ENCODE measurements around the gene CAMTA1. TPM values are rescaled to one million over a fixed set of nuclear protein-coding genes. Genes with fewer than 3 reads are reported as not detected.
"Not testable (repeated sequence)": the region's sequence is repeated elsewhere in the genome, so short reads cannot be mapped to it uniquely, and the experiment has no call there.

The CAMTA1 gene
- total RNA-seq, 5 donors from 2014 or later (not counting 1 experiment from before 2014, with no cell fraction given) = 29.7 to 37.4 (median 34.6) TPM

DNA sequence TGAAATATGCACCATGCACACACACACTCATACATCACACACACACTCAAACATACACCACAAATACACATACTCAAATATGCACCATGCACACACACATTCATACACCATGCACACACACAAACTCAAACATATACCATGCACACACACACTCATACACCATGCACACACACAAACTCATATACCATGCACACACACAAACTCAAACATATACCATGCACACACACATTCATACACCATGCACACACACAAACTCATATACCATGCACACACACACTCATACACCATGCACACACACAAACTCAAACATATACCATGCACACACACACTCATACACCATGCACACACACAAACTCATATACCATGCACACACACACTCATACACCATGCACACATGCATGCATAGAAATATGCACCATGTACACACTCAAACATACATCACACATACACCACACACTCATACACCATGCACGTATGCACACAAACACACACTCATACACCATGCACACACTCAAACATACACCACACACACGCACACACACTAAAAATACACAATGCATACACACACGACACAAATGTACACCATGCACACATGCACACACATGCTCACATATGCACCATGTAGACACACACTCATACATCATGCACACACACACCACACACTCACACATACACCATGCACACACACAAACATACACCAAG is 362.5 kb downstream of the CAMTA1 start:
- H3K4me1 ChIP-seq (ENCODE audit: control insufficient read depth in 1 of 2, extremely low read depth in 1 of 2, insufficient read depth in 2 of 2, low read length in 2 of 2); DNase-seq; H3K36me3 ChIP-seq (ENCODE audit: control insufficient read depth in 2 of 2, extremely low read depth in 1 of 2, insufficient read depth in 1 of 2, low read length in 1 of 2); H3K4me1 Mint-ChIP-seq; POLR2A ChIA-PET; ATAC-seq (replicated peaks in 1 of 4); H3K27ac Mint-ChIP-seq; H3K36me3 Mint-ChIP-seq; H3K27me3 Mint-ChIP-seq; H3K4me3 Mint-ChIP-seq; H3K27ac ChIP-seq (ENCODE audit: low read length); H3K4me3 ChIP-seq (ENCODE audit: control insufficient read depth in 1 of 2, extremely low read depth in 1 of 2, low read length in 1 of 2); H3K9me3 ChIP-seq; H3K9me3 Mint-ChIP-seq; CTCF ChIA-PET: not testable (repeated sequence)
- peaks cover 0 to 31% of the 10 kb centered on the region in 2 experiments for H3K27me3 ChIP-seq (replicated peaks in 1 of 2; ENCODE audit: control insufficient read depth in 2 of 2, extremely low read depth in 1 of 2, insufficient read depth in 2 of 2, low read length in 1 of 2)
- WGBS (ENCODE audit: insufficient coverage) = 89% methylated on average over 3 of the region's 3 CpGs

DNA sequence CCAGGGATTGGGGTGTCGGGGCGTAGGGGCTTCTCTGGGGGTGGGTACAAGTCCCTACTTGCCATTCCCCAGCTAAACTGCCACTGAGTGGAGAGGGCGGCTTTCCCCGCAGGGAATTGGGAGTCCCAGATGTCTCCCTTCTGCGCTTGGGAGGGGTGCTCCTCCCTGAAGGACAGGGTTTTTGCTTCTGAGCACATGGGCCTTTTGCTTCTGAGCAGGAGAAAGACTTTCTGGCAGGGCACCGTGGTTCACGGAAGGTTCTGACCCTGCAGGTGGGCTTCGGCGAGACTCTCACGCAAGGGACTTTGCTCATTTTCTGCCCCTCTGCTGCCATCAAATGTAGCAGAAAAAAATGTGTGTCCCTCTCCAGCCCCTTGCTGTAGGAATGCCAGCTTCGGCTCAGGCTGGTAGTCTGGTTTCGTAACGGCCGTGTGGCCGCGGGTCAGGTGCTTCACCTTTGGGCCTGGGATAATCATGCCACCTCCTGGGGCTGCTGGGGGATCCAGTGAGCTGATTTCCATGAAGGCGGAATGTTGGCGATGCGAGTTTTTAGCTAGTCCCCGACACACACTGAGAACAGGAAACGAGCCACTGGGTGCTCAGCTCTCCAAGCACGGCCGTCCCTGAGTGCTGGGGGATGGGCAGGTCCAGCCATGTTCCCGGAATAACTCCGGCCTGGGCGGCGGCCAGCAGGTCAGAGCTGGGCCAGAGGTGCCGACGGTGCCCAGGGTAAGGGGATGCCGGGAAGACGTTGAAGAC is 364.0 kb downstream of the CAMTA1 start:
- Histone ChIP-seq H3K9me3 (no peaks in the 10 kb centered on the region), H3K4me1 (ENCODE audit: control insufficient read depth in 1 of 2, extremely low read depth in 1 of 2, insufficient read depth in 2 of 2, low read length in 2 of 2) (no peaks in the 10 kb centered on the region), H3K27me3 (replicated peaks in 1 of 2; ENCODE audit: control insufficient read depth in 2 of 2, extremely low read depth in 1 of 2, insufficient read depth in 2 of 2, low read length in 1 of 2) (peaks cover 0 to 37% of the 10 kb centered on the region in 2 experiments), H3K27ac (ENCODE audit: low read length) (no peak overlapping the region), H3K36me3 (ENCODE audit: control insufficient read depth in 2 of 2, extremely low read depth in 1 of 2, insufficient read depth in 1 of 2, low read length in 1 of 2) (no peaks in the 10 kb centered on the region), H3K4me3 (ENCODE audit: control insufficient read depth in 1 of 2, extremely low read depth in 1 of 2, low read length in 1 of 2) (no peak overlapping the region)
- no peaks in the 10 kb centered on the region for H3K9me3 Mint-ChIP-seq
- no peak overlapping the region for H3K4me3 Mint-ChIP-seq
- CTCF ChIA-PET = interaction anchor here in 1 of 2 donors (0.5 kb wide), 1 partner anchor 1473 kb away, joined by 5 read pairs; no protein-coding TSS in a partner anchor
- 65% methylated on average over 28 of the region's 31 CpGs for WGBS (ENCODE audit: insufficient coverage)
- POLR2A ChIA-PET = interaction anchor here in 1 of 2 donors (0.5 kb wide), 1 partner anchor 170 kb away, joined by 3 read pairs; no protein-coding TSS in a partner anchor
- H3K4me1 Mint-ChIP-seq = no peaks in the 10 kb centered on the region
- no peak overlapping the region for H3K27ac Mint-ChIP-seq
- H3K27me3 Mint-ChIP-seq = peaks cover 4 to 8% of the 10 kb centered on the region in 2 donors
- no peaks in the 10 kb centered on the region for H3K36me3 Mint-ChIP-seq
- no peak for ATAC-seq (replicated peaks in 1 of 4)
- no peak for DNase-seq

DNA sequence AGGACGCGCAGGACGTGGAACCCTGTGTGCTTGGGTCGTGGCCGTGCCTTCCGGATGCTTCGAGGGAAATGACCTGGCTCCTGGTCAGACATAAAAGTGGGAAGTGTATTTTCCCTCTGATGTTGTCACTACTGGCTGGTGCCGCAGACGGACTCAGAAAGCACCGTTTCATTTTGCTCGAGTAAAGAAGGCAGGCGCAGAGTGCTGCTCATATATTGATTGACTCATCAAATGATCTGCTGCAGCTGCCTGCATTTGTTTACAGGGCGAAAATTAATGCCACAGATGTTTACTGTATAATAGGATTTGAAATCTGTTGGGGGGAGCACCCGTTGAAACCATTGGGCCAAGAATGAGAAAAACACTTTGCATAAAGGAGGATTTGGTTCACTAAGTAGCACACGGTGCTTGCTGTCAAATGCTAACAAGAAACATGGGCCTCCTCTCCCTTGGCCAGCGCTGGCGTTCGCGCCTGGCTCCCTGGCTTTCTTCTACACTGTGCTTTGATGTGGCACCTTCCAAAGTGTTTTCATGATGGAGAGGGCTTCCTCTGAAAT is 365.5 kb downstream of the CAMTA1 start:
- WGBS (ENCODE audit: insufficient coverage) = 74% methylated on average over 9 of the region's 19 CpGs
- ChIA-PET POLR2A (no interaction called here), CTCF (no interaction called here)
- H3K27ac ChIP-seq (ENCODE audit: low read length) = no peak overlapping the region
- Mint-ChIP-seq H3K4me1 (no peaks in the 10 kb centered on the region), H3K4me3 (no peak overlapping the region), H3K27me3 (peaks cover 4 to 8% of the 10 kb centered on the region in 2 donors), H3K9me3 (no peaks in the 10 kb centered on the region), H3K27ac (no peak overlapping the region), H3K36me3 (no peaks in the 10 kb centered on the region)
- H3K9me3 ChIP-seq = no peaks in the 10 kb centered on the region
- no peaks in the 10 kb centered on the region for H3K36me3 ChIP-seq (ENCODE audit: control insufficient read depth in 2 of 2, extremely low read depth in 1 of 2, insufficient read depth in 1 of 2, low read length in 1 of 2)
- H3K4me1 ChIP-seq (ENCODE audit: control insufficient read depth in 1 of 2, extremely low read depth in 1 of 2, insufficient read depth in 2 of 2, low read length in 2 of 2) = no peaks in the 10 kb centered on the region
- no peak for DNase-seq
- ATAC-seq (replicated peaks in 1 of 4) = no peak
- peaks cover 0 to 48% of the 10 kb centered on the region in 2 experiments for H3K27me3 ChIP-seq (replicated peaks in 1 of 2; ENCODE audit: control insufficient read depth in 2 of 2, extremely low read depth in 1 of 2, insufficient read depth in 2 of 2, low read length in 1 of 2)
- H3K4me3 ChIP-seq (ENCODE audit: control insufficient read depth in 1 of 2, extremely low read depth in 1 of 2, low read length in 1 of 2) = no peak overlapping the region

DNA sequence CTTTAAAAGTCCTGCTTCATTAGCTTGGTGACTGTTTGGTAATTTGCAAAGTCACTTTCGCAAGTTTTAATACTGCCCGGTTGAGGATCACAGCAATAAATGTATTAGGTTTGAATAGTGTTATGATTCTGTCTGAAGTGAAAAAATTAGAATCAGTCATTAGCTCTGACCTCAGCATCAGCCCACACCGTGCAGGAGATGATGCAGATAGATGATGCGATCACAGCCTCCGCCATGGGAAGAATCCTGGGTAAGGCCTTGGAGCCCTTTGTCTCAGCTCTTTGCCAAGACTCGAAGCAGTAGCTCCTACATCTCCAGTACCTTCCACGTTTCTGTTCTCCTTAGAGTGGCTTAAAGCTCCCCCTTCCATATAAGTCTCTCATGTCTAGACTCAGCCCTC is 366.7 kb downstream of the CAMTA1 start:
- H3K27me3 ChIP-seq (replicated peaks in 1 of 2; ENCODE audit: control insufficient read depth in 2 of 2, extremely low read depth in 1 of 2, insufficient read depth in 2 of 2, low read length in 1 of 2) = peaks cover 0 to 45% of the 10 kb centered on the region in 2 experiments
- H3K4me1 ChIP-seq (ENCODE audit: control insufficient read depth in 1 of 2, extremely low read depth in 1 of 2, insufficient read depth in 2 of 2, low read length in 2 of 2) = no peaks in the 10 kb centered on the region
- Mint-ChIP-seq H3K36me3 (no peaks in the 10 kb centered on the region), H3K4me1 (peaks cover 0 to 3% (median 0%) of the 10 kb centered on the region in 3 donors), H3K4me3 (no peak overlapping the region), H3K9me3 (no peaks in the 10 kb centered on the region), H3K27ac (no peak overlapping the region), H3K27me3 (peaks cover 4 to 8% of the 10 kb centered on the region in 2 donors)
- no peak overlapping the region for H3K27ac ChIP-seq (ENCODE audit: low read length)
- H3K9me3 ChIP-seq = no peaks in the 10 kb centered on the region
- WGBS (ENCODE audit: insufficient coverage) = 77% methylated on average over 4 of the region's 7 CpGs
- ChIA-PET POLR2A (no interaction called here), CTCF (no interaction called here)
- DNase-seq = no peak
- no peak for ATAC-seq (replicated peaks in 1 of 4)
- H3K4me3 ChIP-seq (ENCODE audit: control insufficient read depth in 1 of 2, extremely low read depth in 1 of 2, low read length in 1 of 2) = no peak overlapping the region
- no peaks in the 10 kb centered on the region for H3K36me3 ChIP-seq (ENCODE audit: control insufficient read depth in 2 of 2, extremely low read depth in 1 of 2, insufficient read depth in 1 of 2, low read length in 1 of 2)

DNA sequence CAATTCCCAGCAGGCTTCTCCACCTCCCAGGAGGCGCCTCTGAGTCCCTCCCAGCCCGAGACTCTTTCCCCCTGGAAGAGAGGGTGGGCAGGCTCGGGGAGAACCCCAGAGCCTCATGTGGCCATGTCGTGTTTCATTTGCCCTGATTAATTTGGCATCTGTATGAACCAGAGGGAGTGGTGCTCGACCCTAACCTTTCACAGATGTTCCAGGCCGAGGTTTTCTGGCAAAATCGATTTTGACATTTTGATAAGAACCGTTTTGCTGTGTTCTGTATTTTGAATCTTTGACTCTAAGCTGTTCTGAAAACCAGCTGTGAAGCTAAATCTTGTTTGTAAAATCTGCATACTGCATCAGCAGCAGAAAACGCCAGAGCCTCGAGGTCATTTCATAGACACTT is 367.4 kb downstream of the CAMTA1 start:
- Mint-ChIP-seq H3K9me3 (no peaks in the 10 kb centered on the region), H3K27me3 (peaks cover 4 to 8% of the 10 kb centered on the region in 2 donors), H3K4me3 (no peak overlapping the region), H3K36me3 (no peaks in the 10 kb centered on the region), H3K4me1 (peaks cover 0 to 3% (median 0%) of the 10 kb centered on the region in 3 donors), H3K27ac (no peak overlapping the region)
- H3K4me1 ChIP-seq (ENCODE audit: control insufficient read depth in 1 of 2, extremely low read depth in 1 of 2, insufficient read depth in 2 of 2, low read length in 2 of 2) = no peaks in the 10 kb centered on the region
- DNase-seq = no peak
- ChIA-PET POLR2A (no interaction called here), CTCF (no interaction called here)
- H3K27ac ChIP-seq (ENCODE audit: low read length) = no peak overlapping the region
- no peaks in the 10 kb centered on the region for H3K36me3 ChIP-seq (ENCODE audit: control insufficient read depth in 2 of 2, extremely low read depth in 1 of 2, insufficient read depth in 1 of 2, low read length in 1 of 2)
- no peak for ATAC-seq (replicated peaks in 1 of 4)
- 71% methylated on average over 7 of the region's 10 CpGs for WGBS (ENCODE audit: insufficient coverage)
- H3K9me3 ChIP-seq = no peaks in the 10 kb centered on the region
- no peak overlapping the region for H3K4me3 ChIP-seq (ENCODE audit: control insufficient read depth in 1 of 2, extremely low read depth in 1 of 2, low read length in 1 of 2)
- peaks cover 0 to 45% of the 10 kb centered on the region in 2 experiments for H3K27me3 ChIP-seq (replicated peaks in 1 of 2; ENCODE audit: control insufficient read depth in 2 of 2, extremely low read depth in 1 of 2, insufficient read depth in 2 of 2, low read length in 1 of 2)

DNA sequence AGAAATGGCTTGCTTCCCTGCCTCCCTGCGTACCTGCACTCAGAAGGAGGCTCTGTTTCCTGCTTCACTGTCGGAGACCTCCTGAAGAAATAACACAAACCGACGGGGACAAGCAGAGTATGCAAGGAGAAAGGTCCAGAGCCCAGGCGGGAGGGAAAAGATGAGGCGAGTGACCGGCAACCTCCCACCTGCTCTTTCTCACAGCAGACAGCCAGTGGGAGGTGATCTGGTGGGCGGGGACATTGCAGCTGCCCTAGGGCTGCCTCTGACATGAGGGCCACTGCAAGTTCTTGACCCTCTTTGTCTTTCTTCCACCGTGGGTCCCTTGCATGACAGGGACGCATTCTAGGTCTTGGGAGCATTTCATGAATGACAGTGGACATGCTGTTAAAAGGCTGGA is 368.2 kb downstream of the CAMTA1 start:
- WGBS (ENCODE audit: insufficient coverage) = 100% methylated on average over 2 of the region's 10 CpGs
- Histone ChIP-seq H3K4me3 (ENCODE audit: control insufficient read depth in 1 of 2, extremely low read depth in 1 of 2, low read length in 1 of 2) (no peak overlapping the region), H3K36me3 (ENCODE audit: control insufficient read depth in 2 of 2, extremely low read depth in 1 of 2, insufficient read depth in 1 of 2, low read length in 1 of 2) (no peaks in the 10 kb centered on the region), H3K27ac (ENCODE audit: low read length) (no peak overlapping the region), H3K27me3 (replicated peaks in 1 of 2; ENCODE audit: control insufficient read depth in 2 of 2, extremely low read depth in 1 of 2, insufficient read depth in 2 of 2, low read length in 1 of 2) (peaks cover 0 to 44% of the 10 kb centered on the region in 2 experiments), H3K4me1 (ENCODE audit: control insufficient read depth in 1 of 2, extremely low read depth in 1 of 2, insufficient read depth in 2 of 2, low read length in 2 of 2) (no peaks in the 10 kb centered on the region), H3K9me3 (no peaks in the 10 kb centered on the region)
- ChIA-PET CTCF (no interaction called here), POLR2A (no interaction called here)
- ATAC-seq (replicated peaks in 1 of 4) (no peak), DNase-seq (no peak)
- Mint-ChIP-seq H3K36me3 (no peaks in the 10 kb centered on the region), H3K9me3 (no peaks in the 10 kb centered on the region), H3K4me1 (peaks cover 0 to 3% (median 0%) of the 10 kb centered on the region in 3 donors), H3K27ac (no peak overlapping the region), H3K4me3 (no peak overlapping the region), H3K27me3 (peaks cover 4 to 8% of the 10 kb centered on the region in 2 donors)

Data from T-cell (primary cell).